Activated CD4-positive, alpha-beta T cell treated with anti-CD3 and anti-CD28 coated beads, Interleukin-2, amount 50 U/mL, for 24 hours (primary cell): Measurements from ENCODE around the gene PTPRN2.
"Not testable (repeated sequence)": the region's sequence is repeated elsewhere in the genome, so short reads cannot be mapped to it uniquely, and the experiment has no call there.

ENCODE experiments used
- DNase-seq, 2 donors: peaks; one replicate each; pipeline ENCODE4 v3.0.0-alpha.2; 2020; ENCODE audit warnings: low read depth in 1 of 2, low spot score in 1 of 2

PTPRN2 gene

GRCh38 chr7:158312789-158313188, 274.8 kb downstream of the PTPRN2 start:
- DNase-seq: no peak

- no peak for DNase-seq
These were observed 275.8 kb downstream of the PTPRN2 start for GRCh38 chr7:158311791-158312190.

GRCh38 chr7:158310924-158311666, 276.5 kb downstream of the PTPRN2 start:
- no peak for DNase-seq

GRCh38 chr7:158309868-158310763, 277.5 kb downstream of the PTPRN2 start:
- DNase-seq: no peak

GRCh38 chr7:158308001-158308400, 279.6 kb downstream of the PTPRN2 start:
- no peak for DNase-seq

- not testable (repeated sequence) for DNase-seq
These were observed 283.6 kb downstream of the PTPRN2 start for GRCh38 chr7:158304072-158304471.

- DNase-seq: no peak
These were observed 284.5 kb downstream of the PTPRN2 start for GRCh38 chr7:158303121-158303520.

GRCh38 chr7:158302274-158303070, 285.2 kb downstream of the PTPRN2 start:
- DNase-seq: no peak

GRCh38 chr7:158301207-158301606, 286.4 kb downstream of the PTPRN2 start:
- no peak for DNase-seq

- no peak for DNase-seq
These were observed 287.2 kb downstream of the PTPRN2 start for GRCh38 chr7:158300427-158300826.

GRCh38 chr7:158299607-158300006, 288.0 kb downstream of the PTPRN2 start:
- DNase-seq: no peak

- DNase-seq: no peak
These were observed 290.9 kb downstream of the PTPRN2 start for GRCh38 chr7:158296798-158297104.

GRCh38 chr7:158295966-158296797, 291.4 kb downstream of the PTPRN2 start:
- no peak for DNase-seq

GRCh38 chr7:158294468-158295215, 293.0 kb downstream of the PTPRN2 start:
- not testable (repeated sequence) for DNase-seq

GRCh38 chr7:158292948-158293347, 294.7 kb downstream of the PTPRN2 start:
- DNase-seq: no peak

GRCh38 chr7:158291998-158292397, 295.6 kb downstream of the PTPRN2 start:
- DNase-seq: no peak

GRCh38 chr7:158289761-158290523, 297.7 kb downstream of the PTPRN2 start:
- no peak for DNase-seq

GRCh38 chr7:158289231-158289630, 298.4 kb downstream of the PTPRN2 start:
- no peak for DNase-seq

GRCh38 chr7:158286210-158286609, 301.4 kb downstream of the PTPRN2 start:
- DNase-seq: no peak
